Kidney epithelial cell (primary cell): ENCODE data around the gene SMTNL1. TPM values are rescaled to one million over a fixed set of nuclear protein-coding genes. Genes with fewer than 3 reads are reported as not detected.

ENCODE experiments used
- DNase-seq: peaks from one replicate; pipeline ENCODE4 v3.0.0-alpha.2; 2010; ENCODE audit warnings: low read depth
- H3K27me3 ChIP-seq: 2 replicates; pipeline ENCODE4 v1.6.0; 2011; ENCODE audit warnings: low read length; ENCODE audit not compliant: control insufficient read depth, insufficient read depth
- H3K36me3 ChIP-seq: 2 replicates; pipeline ENCODE4 v1.5.1; 2011; ENCODE audit warnings: low read length; ENCODE audit not compliant: control insufficient read depth, insufficient read depth
- H3K4me3 ChIP-seq: 2 replicates; pipeline ENCODE4 v1.5.1; 2011; ENCODE audit warnings: low read depth, mild to moderate bottlenecking, control low read depth, low read length
- total RNA-seq: library from RNA; depleted of rRNA; stranded (reverse); fragments of >200 nt; gene quantifications from 2 replicates; pipeline ENCODE4 v1.2.3, GENCODE V29; 2015
- TF ChIP-seq, protein P1 (sequence below): IDR thresholded peaks from 2 replicates; pipeline ENCODE4 v1.5.1; 2011; ENCODE audit warnings: mild to moderate bottlenecking, moderate library complexity, low read length, control low read depth, inconsistent platforms; ENCODE audit not compliant: insufficient read depth, poor library complexity, severe bottlenecking

The SMTNL1 gene
- total RNA-seq, 1 donor from 2014 or later, result not detected

DNA sequence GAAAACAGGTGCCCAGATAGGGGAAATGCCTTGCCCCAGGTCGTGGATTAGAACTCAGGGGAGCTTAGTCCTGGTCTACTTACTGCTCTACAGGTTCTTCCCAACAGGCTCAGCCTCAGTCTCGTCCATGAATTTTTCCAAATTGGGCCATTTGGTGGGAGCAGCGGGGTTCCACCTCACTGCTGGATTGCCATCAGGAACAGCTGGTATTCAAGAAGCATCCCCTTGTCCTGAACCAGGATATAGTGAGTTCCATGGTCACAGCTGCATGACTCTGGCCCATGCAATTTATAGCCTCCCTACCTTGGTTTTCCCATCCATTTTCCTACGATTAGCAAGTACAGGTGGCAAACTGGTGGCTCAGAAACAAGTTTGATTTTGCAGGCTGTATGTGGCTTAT, 36.7 kb downstream of the SMTNL1 start:
- TF ChIP-seq, protein P1, sequence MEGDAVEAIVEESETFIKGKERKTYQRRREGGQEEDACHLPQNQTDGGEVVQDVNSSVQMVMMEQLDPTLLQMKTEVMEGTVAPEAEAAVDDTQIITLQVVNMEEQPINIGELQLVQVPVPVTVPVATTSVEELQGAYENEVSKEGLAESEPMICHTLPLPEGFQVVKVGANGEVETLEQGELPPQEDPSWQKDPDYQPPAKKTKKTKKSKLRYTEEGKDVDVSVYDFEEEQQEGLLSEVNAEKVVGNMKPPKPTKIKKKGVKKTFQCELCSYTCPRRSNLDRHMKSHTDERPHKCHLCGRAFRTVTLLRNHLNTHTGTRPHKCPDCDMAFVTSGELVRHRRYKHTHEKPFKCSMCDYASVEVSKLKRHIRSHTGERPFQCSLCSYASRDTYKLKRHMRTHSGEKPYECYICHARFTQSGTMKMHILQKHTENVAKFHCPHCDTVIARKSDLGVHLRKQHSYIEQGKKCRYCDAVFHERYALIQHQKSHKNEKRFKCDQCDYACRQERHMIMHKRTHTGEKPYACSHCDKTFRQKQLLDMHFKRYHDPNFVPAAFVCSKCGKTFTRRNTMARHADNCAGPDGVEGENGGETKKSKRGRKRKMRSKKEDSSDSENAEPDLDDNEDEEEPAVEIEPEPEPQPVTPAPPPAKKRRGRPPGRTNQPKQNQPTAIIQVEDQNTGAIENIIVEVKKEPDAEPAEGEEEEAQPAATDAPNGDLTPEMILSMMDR, result no peak
- peaks cover 3% of the 10 kb centered on the region for H3K27me3 ChIP-seq

GRCh38 chr11:57584341-57584740, 46.9 kb downstream of the SMTNL1 start:
- Histone ChIP-seq H3K4me3 (no peak overlapping the region), H3K27me3 (no peaks in the 10 kb centered on the region), H3K36me3 (no peaks in the 10 kb centered on the region)
- no peak for DNase-seq
- TF ChIP-seq, protein P1, result no peak

More for the DNA sequence above, 36.7 kb downstream of the SMTNL1 start:
- DNase-seq, result no peak
- Histone ChIP-seq H3K4me3 (no peak overlapping the region), H3K36me3 (no peaks in the 10 kb centered on the region)

DNA sequence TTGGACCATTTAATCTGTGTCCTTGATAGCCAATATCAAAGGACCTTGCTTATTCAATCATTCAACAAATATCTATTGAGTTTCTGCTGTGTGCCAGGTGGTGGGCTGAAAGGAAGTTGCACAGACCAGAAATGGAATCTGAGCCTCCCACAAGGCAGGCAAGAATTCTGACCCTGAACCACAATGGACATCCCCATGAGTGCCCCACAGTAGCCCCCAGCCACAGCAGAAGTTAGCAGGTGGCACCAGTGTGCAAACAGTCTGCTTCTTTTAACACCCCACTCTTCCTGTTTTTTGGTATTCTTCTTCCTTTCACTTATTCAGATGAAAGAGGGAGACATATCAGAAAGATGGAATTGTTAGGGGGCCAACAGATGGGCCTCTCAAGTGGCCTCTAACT, 47.9 kb downstream of the SMTNL1 start:
- DNase-seq, result no peak
- TF ChIP-seq, protein P1, result no peak
- Histone ChIP-seq H3K4me3 (no peak overlapping the region), H3K27me3 (no peaks in the 10 kb centered on the region), H3K36me3 (no peaks in the 10 kb centered on the region)

- TF ChIP-seq, protein P1, result no peak
These were observed 49.4 kb downstream of the SMTNL1 start for GRCh38 chr11:57586711-57587245.

DNA sequence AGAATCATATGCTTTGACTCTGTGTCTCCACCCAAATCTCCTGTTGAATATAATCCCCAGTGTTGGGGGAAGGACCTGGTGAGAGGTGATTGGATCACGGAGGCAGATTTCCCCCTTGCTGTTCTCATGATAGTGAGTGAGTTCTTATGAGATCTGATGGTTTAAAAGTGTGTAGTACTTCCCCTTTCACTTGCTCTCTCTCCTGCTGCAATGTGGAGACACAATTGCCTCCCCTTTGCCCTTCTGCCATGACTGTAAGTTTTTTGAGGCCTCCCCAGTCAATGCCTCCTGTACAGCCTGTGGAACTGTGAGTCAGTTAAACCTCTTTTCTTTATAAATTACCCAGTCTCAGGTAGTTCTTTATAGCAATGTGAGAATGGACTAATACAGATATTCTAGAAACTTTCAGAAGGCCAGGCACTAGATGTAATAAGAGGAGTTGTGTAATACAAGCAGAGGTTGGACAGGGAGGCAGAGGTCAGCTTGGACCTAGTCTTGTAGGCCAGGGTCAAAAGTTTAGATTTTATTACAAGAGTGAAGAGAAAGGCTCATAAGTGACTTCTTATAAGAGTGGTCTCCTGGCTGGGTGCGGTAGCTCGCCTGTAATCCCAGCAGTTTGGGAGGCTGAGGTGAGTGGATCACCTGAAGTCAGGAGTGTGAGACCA, 50.8 kb downstream of the SMTNL1 start:
- TF ChIP-seq, protein P1, result no peak
- Histone ChIP-seq H3K27me3 (peaks cover 3% of the 10 kb centered on the region), H3K36me3 (no peaks in the 10 kb centered on the region), H3K4me3 (no peak overlapping the region)
- no peak for DNase-seq

More at GRCh38 chr11:57586711-57587245, 49.4 kb downstream of the SMTNL1 start:
- H3K36me3 ChIP-seq, result no peaks in the 10 kb centered on the region
- H3K4me3 ChIP-seq, result no peak overlapping the region
- no peaks in the 10 kb centered on the region for H3K27me3 ChIP-seq
- DNase-seq, result no peak
